NCI-H2081 (cell line): ENCODE data around the gene KIAA0825.
"Not testable (repeated sequence)": the region's sequence is repeated elsewhere in the genome, so short reads cannot be mapped to it uniquely, and the experiment has no call there.

Experiments
- DNase-seq, 2 experiments: peaks; one replicate each; lab custom pipeline; 2025; lab: John Stamatoyannopoulos, UW

KIAA0825 gene

GRCh38 chr5:94174748-94175411 is 443.5 kb downstream of the KIAA0825 start:
- DNase-seq: no peak

- no peak for DNase-seq
Observed at GRCh38 chr5:94173100-94173499, 445.3 kb downstream of the KIAA0825 start.

DNA sequence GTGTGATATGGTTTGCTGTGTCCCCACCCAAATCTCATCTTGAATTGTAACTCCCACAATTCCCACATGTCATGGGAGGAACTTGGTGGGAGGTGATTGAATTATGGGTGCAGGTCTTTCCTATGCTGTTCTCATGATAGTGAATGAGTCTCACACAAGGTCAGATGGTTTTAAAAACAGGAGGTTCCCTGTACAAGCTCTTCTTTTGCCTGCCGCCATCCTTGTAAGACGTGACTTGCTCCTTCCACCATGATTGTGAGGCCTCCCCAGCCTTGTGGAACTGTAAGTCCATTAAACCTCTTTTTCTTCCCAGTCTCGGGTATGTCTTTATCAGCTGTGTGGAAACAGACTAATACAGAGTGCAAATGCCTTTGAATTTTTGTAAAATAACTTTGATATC is 447.3 kb downstream of the KIAA0825 start:
- DNase-seq: not testable (repeated sequence)

GRCh38 chr5:94170158-94170557 is 448.2 kb downstream of the KIAA0825 start:
- DNase-seq: not testable (repeated sequence)

GRCh38 chr5:94168151-94168550 is 450.3 kb downstream of the KIAA0825 start:
- no peak for DNase-seq

DNA sequence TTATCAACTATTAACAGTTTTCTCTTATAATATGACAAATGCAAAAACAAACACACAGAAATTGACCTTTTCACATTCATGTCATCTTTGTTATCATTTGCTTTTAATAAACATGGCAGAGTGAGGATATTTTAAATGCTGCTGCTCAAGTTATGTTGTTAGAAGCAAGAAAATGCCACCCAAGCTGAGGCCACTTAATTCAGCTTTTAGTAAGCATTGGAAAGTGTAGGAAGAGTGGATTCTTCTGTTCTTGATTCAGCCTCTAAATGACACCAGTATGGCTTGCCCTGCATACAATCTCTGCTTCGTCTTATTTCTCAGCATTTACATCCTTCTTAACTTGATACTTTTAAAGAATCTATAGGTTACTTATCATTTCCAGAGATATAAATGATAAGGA is 456.6 kb downstream of the KIAA0825 start:
- DNase-seq: no peak

- no peak for DNase-seq
Observed at GRCh38 chr5:94159144-94159543, 459.3 kb downstream of the KIAA0825 start.

DNA sequence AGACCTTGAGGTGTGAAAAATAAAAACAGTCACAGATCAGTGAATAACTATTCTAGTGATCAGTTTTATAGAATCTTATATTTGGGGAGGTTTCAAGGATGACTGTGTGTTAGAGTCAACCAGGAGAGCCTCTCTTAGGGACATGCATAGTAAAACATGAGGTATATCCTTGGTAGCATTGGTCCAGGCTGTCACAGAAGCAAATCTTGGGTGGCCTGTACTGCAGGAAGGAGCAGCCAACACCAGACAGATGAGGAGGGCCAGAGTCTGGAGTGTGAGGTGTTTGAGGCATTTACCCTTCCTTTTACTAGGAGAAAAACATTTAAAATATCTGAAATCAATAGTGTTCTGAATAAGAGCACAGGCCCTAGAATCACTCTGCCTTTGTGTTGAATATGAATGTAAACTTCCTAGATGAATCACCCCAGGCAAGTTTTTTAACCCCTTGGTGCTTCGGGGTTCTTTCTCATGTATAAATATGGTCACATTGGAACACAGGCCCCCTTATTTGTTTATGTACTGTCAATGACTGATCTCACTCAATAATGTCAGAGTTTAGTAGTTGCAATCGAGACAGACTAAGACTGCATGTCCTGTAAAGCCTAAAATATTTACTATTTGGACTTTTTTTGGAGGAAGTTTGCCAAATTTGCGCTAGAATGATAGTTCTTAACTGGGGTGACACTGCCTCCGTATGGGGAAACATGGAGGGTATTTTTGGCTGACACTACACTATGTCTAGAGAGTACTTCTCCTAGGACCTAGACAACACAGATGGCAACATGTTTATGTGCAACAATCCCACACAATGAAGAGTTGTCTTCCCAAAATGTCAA is 460.5 kb downstream of the KIAA0825 start:
- DNase-seq: no peak

DNA sequence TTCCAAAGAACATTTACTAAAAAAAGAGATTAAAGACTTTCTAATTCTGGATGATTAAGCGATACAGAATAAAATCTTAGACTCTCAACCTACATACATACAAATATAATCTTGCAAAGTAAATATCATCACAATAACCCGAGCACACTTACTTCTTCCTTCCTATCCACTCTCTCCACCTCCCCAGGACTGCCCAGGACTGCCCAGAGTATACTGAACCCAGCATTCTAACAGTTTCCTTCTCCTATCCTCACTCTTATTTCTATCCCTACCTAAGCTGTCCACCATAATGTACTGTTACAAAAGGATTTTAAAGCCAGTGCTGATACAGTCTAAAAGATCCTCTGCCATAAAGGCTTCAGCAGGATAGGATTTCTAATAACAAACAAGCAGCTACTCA is 463.7 kb downstream of the KIAA0825 start:
- no peak for DNase-seq

- no peak for DNase-seq
Observed at GRCh38 chr5:94153736-94154450, 464.5 kb downstream of the KIAA0825 start.

DNA sequence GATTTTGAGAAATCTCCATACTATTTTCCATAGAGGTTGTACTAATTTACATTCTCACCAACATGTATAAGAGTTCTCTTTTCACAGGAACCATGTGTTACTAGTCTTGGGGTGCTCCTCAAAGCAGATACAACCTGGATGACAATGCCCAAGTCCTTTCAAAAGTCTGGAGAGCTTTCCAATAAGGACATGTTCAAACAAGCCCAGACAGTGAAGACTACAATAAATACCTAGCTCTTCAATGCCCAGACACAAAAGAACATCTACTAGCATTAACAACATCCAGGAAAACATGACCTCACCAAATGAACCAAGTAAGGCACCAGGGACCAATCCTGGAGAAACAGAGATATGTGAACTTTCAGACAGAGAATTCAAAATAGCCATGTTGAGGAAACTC is 474.8 kb downstream of the KIAA0825 start:
- not testable (repeated sequence) for DNase-seq

GRCh38 chr5:94140300-94140699 is 478.1 kb downstream of the KIAA0825 start:
- no peak for DNase-seq

- DNase-seq: no peak
Observed at GRCh38 chr5:94130077-94130476, 488.3 kb downstream of the KIAA0825 start.

DNA sequence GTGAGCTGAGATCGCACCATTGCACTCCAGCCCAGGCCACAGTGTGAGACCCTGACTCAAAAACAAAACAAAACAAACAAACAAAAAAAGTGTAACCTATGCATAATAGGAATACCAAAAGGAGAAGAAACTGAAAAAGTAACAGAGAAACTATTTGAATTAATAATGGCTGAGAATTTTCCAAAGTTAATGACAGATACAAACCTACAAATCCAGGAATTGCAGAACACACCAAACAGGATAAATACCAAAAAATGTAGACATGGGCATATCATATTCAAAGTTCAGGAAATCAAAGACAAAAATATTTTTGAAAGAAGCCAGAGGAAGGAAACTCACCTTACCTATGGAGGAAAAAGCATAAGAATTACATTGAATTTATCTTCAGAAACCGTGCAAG is 493.3 kb downstream of the KIAA0825 start:
- no peak for DNase-seq

DNA sequence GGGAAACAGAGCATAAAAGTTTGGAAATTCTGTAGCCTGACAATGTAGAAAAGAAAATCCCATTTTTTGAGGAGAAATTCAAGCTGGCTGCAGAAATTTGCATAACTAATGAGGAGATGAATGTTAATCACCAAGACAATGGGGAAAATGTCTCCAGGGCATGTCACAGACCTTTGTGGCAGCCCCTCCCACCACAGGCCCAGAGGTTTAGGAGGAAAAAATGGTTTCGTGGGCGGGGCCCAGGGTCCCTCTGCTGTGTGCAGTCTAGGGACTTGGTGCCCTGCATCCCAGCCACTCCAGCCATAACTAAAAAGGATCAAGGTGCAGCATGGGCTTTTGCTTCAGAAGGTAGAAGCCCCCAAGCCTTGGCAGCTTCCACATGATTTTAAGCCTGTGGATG is 502.1 kb downstream of the KIAA0825 start:
- DNase-seq: not testable (repeated sequence)

GRCh38 chr5:94113087-94113486 is 505.3 kb downstream of the KIAA0825 start:
- DNase-seq: no peak

GRCh38 chr5:94111209-94112004 is 507.0 kb downstream of the KIAA0825 start:
- peak; percentile 66 to 80 for DNase-seq

GRCh38 chr5:94103514-94104245 is 514.7 kb downstream of the KIAA0825 start:
- no peak for DNase-seq
